LHCN-M2 (cell line): ENCODE results near the gene TBC1D8. TPM values are rescaled to one million over a fixed set of nuclear protein-coding genes. Genes with fewer than 3 reads are reported as not detected.
A peak's percentile ranks its signal among the peaks of the same experiment; 100 is the strongest.

Experiments
- DNase-seq: peaks from one replicate; pipeline ENCODE4 v3.0.0-alpha.2; 2012; ENCODE audit warnings: low read depth
- total RNA-seq: library from RNA; depleted of rRNA; stranded (reverse); fragments of >200 nt; gene quantifications from 2 replicates; pipeline ENCODE4 v1.2.3, GENCODE V29; 2014

The TBC1D8 gene
- total RNA-seq, 1 experiment from 2014 or later, result 11.5 TPM

GRCh38 chr2:100977511-100977910, 173.7 kb downstream of the TBC1D8 start:
- DNase-seq, result no peak

GRCh38 chr2:100976645-100977391, 174.4 kb downstream of the TBC1D8 start:
- DNase-seq, result peak; percentile 89

- DNase-seq, result no peak
Measured at GRCh38 chr2:100976061-100976460, 175.1 kb downstream of the TBC1D8 start.

GRCh38 chr2:100975521-100975785, 175.7 kb downstream of the TBC1D8 start:
- no peak for DNase-seq

GRCh38 chr2:100974712-100975520, 176.3 kb downstream of the TBC1D8 start:
- no peak for DNase-seq

- peak; percentile 14 for DNase-seq
Measured at GRCh38 chr2:100972452-100972851, 178.7 kb downstream of the TBC1D8 start.

GRCh38 chr2:100971221-100971620, 180.0 kb downstream of the TBC1D8 start:
- no peak for DNase-seq

- DNase-seq, result no peak
Measured at GRCh38 chr2:100969998-100970397, 181.2 kb downstream of the TBC1D8 start.

- DNase-seq, result no peak
Measured at GRCh38 chr2:100968146-100969145, 182.7 kb downstream of the TBC1D8 start.

GRCh38 chr2:100967716-100968115, 183.5 kb downstream of the TBC1D8 start:
- DNase-seq, result no peak

- DNase-seq, result no peak
Measured at GRCh38 chr2:100965596-100965995, 185.6 kb downstream of the TBC1D8 start.

GRCh38 chr2:100964681-100965169, 186.5 kb downstream of the TBC1D8 start:
- DNase-seq, result no peak

- no peak for DNase-seq
Measured at GRCh38 chr2:100964222-100964621, 187.0 kb downstream of the TBC1D8 start.

GRCh38 chr2:100963026-100963375, 188.2 kb downstream of the TBC1D8 start:
- DNase-seq, result no peak

GRCh38 chr2:100962366-100963025, 188.7 kb downstream of the TBC1D8 start:
- no peak for DNase-seq

- DNase-seq, result no peak
Measured at GRCh38 chr2:100960688-100961087, 190.5 kb downstream of the TBC1D8 start.

GRCh38 chr2:100959225-100959880, 191.8 kb downstream of the TBC1D8 start:
- peak; percentile 48 for DNase-seq

GRCh38 chr2:100957996-100958653, 193.1 kb downstream of the TBC1D8 start:
- DNase-seq, result peak; percentile 82
